Left lung (tissue), 10 donors: ENCODE measurements around the gene TEAD1. TPM values are rescaled to one million over a fixed set of nuclear protein-coding genes. Genes with fewer than 3 reads are reported as not detected.

Experiments
- ATAC-seq: fragments of 200-7000 bp; cut with Tn5 transposase; one replicate; pipeline ENCODE4 v1.9.1; 2020; ENCODE audit warnings: moderate library complexity
- DNase-seq, 4 donors: peaks; one replicate each; pipeline ENCODE4 v3.0.0-alpha.2; 2013 to 2020
- H3K27ac ChIP-seq, 2 donors: fragments of 200-600 bp; sonication (generic) in 1 of 2; one replicate each; pipeline versions ENCODE4 v1.5.0 to v1.8.0; 2020 to 2021
- H3K27me3 ChIP-seq, 2 donors: fragments of 200-600 bp; sonication (generic) in 1 of 2; one replicate each; pipeline versions ENCODE4 v1.5.0 to v1.8.0; 2020 to 2021
- H3K36me3 ChIP-seq, 2 donors: fragments of 200-600 bp; sonication (generic) in 1 of 2; one replicate each; pipeline versions ENCODE4 v1.5.0 to v1.8.0; 2020 to 2021
- H3K4me1 ChIP-seq, 2 donors: fragments of 200-600 bp; one replicate each; pipeline ENCODE4 v1.8.0; 2021
- H3K4me3 ChIP-seq, 2 donors: fragments of 200-600 bp; sonication (generic) in 1 of 2; one replicate each; pipeline versions ENCODE4 v1.5.0 to v1.8.0; 2020 to 2021; ENCODE audit warnings: mild to moderate bottlenecking in 1 of 2
- H3K9me3 ChIP-seq, 2 donors: fragments of 200-600 bp; sonication (generic) in 1 of 2; one replicate each; pipeline versions ENCODE4 v1.5.0 to v1.8.0; 2020 to 2021
- CTCF ChIP-seq, 2 donors: fragments of 200-600 bp; sonication (generic) in 1 of 2; IDR thresholded peaks; one replicate each; pipeline versions ENCODE4 v1.5.0 to v1.8.0; 2021; ENCODE audit warnings: antibody characterized with exemption in 2 of 2
- intact Hi-C, 2 donors: fragments of 100-400 bp; cut with DNase I; formaldehyde crosslinking; loops; one replicate each; pipeline versions ENCODE4 v1.11.2 to v1.14.2; 2022
- polyA plus RNA-seq, 6 donors: library from polyadenylated mRNA; unstranded; fragments of 120-200 nt; gene quantifications; one replicate each; pipeline ENCODE4 v1.2.1, GENCODE V29; 2013; ENCODE audit not compliant: insufficient read length in 6 of 6
- total RNA-seq, 2 donors: library from RNA; stranded (reverse); fragmentation: NEBNext Ultra II Directional; extraction: Animal tissue kit (Norgen Biotek cat#: 25700); gene quantifications; one replicate each; pipeline ENCODE4 v1.2.1, GENCODE V29; 2021
- donor health status: DM: no; HTN: yes; CAD: no.
- donor health status: DM: no; HTN: no; CAD: no.

TEAD1 gene
- total and polyA plus RNA-seq, 8 donors, result 58.1 to 106 (median 86.9) TPM

DNA sequence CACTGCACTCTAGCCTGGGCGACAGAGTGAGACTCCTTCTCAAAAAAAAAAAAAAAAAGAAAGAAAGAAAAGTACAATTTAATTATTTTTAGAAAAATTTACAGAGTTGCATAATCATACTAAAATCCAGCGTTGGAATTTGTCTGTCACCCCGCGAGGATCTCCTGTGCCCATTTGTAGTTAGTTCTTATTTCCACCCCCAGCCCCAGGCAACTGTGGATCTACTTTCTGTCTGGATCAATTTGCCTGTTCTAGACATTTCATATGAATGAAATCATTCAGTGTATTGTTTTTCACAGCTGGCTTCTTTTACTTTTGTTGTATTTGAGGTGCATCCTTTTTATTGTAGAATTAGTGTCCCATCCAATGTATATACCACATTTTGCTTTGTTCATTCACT lies 232.3 kb downstream of the TEAD1 start:
- intact Hi-C loops, result no loop called here
- Histone ChIP-seq H3K9me3 (no peaks in the 10 kb centered on the region), H3K4me3 (no peak overlapping the region), H3K27me3 (no peaks in the 10 kb centered on the region), H3K27ac (no peak overlapping the region), H3K4me1 (no peaks in the 10 kb centered on the region), H3K36me3 (peaks cover 0 to 16% of the 10 kb centered on the region in 2 donors)
- no peak for DNase-seq
- no peak for ATAC-seq
- TF ChIP-seq CTCF (IDR thresholded peaks at IDR 0.05), result no peak

- Histone ChIP-seq H3K36me3 (no peaks in the 10 kb centered on the region), H3K4me3 (no peak overlapping the region), H3K27me3 (no peaks in the 10 kb centered on the region), H3K27ac (no peak overlapping the region), H3K4me1 (no peaks in the 10 kb centered on the region), H3K9me3 (no peaks in the 10 kb centered on the region)
- no peak for ATAC-seq
- DNase-seq, result no peak
- intact Hi-C loops, result no loop called here
- TF ChIP-seq CTCF (IDR thresholded peaks at IDR 0.05), result no peak
Observed at GRCh38 chr11:12909879-12910278, 235.7 kb downstream of the TEAD1 start.

DNA sequence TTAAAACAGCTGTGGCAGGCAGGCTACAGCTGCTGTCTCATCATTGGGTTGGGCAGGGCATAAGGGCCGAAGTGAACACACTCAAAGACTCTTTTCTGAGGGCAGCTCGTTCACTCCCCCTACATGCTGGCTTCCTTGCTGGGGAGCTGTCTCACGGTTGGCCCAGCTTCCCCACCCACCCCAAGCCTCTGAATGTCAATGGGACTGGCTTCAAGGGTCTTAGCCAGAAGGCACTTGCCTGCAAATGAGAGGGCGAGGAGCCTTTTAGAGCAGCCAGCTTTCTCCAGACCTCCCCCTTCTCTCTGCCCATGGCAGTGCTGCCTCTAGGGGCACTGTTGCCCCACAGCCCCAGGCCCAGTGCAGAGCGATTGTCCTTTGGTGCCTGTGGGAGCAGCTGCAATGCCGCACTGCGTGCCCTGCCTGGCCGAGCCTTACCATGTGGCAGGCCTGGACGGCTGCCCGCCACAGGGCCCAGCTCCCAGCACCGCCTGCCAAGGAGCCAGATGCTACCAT lies 240.2 kb downstream of the TEAD1 start:
- ATAC-seq, result peak; percentile 88
- Histone ChIP-seq H3K4me3 (no peak overlapping the region), H3K9me3 (no peaks in the 10 kb centered on the region), H3K36me3 (no peaks in the 10 kb centered on the region), H3K27ac (no peak overlapping the region), H3K4me1 (no peaks in the 10 kb centered on the region), H3K27me3 (no peaks in the 10 kb centered on the region)
- intact Hi-C loops, result no loop called here
- peak in 1 of 2 donors; percentile 27 for TF ChIP-seq CTCF (IDR thresholded peaks at IDR 0.05)
- peak in 3 of 4 donors; percentile 59 to 75 (median 64) for DNase-seq

- H3K4me3 ChIP-seq, result no peak overlapping the region
- DNase-seq (no peak), ATAC-seq (no peak)
Observed at GRCh38 chr11:12915093-12915492, 240.9 kb downstream of the TEAD1 start.

GRCh38 chr11:12917822-12918221 lies 243.6 kb downstream of the TEAD1 start:
- Histone ChIP-seq H3K27me3 (no peaks in the 10 kb centered on the region), H3K36me3 (no peaks in the 10 kb centered on the region), H3K4me1 (no peaks in the 10 kb centered on the region), H3K27ac (no peak overlapping the region), H3K9me3 (no peaks in the 10 kb centered on the region), H3K4me3 (no peak overlapping the region)
- intact Hi-C loops, result no loop called here
- DNase-seq, result no peak
- no peak for TF ChIP-seq CTCF (IDR thresholded peaks at IDR 0.05)
- ATAC-seq, result no peak

More at GRCh38 chr11:12915093-12915492, 240.9 kb downstream of the TEAD1 start:
- no peaks in the 10 kb centered on the region for H3K27me3 ChIP-seq
- H3K4me1 ChIP-seq, result no peaks in the 10 kb centered on the region
- TF ChIP-seq CTCF (IDR thresholded peaks at IDR 0.05), result no peak
- H3K36me3 ChIP-seq, result no peaks in the 10 kb centered on the region
- H3K9me3 ChIP-seq, result no peaks in the 10 kb centered on the region
- no peak overlapping the region for H3K27ac ChIP-seq
- intact Hi-C loops, result no loop called here
